NCI-H446 treated with DMSO at 0.1 percent for 48 hours (cell line): ENCODE data around the gene MRPL3.
"Not testable (repeated sequence)": the region's sequence is repeated elsewhere in the genome, so short reads cannot be mapped to it uniquely, and the experiment has no call there.

Experiments used
- DNase-seq: peaks from one replicate; lab custom pipeline; 2025; lab: John Stamatoyannopoulos, UW

MRPL3 gene

GRCh38 chr3:131494706-131495105, 8.1 kb downstream of the MRPL3 start:
- no peak for DNase-seq

- DNase-seq = no peak
These were observed 11.0 kb downstream of the MRPL3 start for GRCh38 chr3:131491775-131492174.

GRCh38 chr3:131491084-131491483, 11.7 kb downstream of the MRPL3 start:
- DNase-seq = no peak

- not testable (repeated sequence) for DNase-seq
These were observed 16.2 kb downstream of the MRPL3 start for GRCh38 chr3:131486545-131486944.

- no peak for DNase-seq
These were observed 17.7 kb downstream of the MRPL3 start for GRCh38 chr3:131485119-131485518.

- no peak for DNase-seq
These were observed 18.2 kb downstream of the MRPL3 start for GRCh38 chr3:131484496-131485111.

- DNase-seq = no peak
These were observed 22.7 kb downstream of the MRPL3 start for GRCh38 chr3:131480116-131480515.

- no peak for DNase-seq
These were observed 25.0 kb downstream of the MRPL3 start for GRCh38 chr3:131477813-131478212.

- no peak for DNase-seq
These were observed 28.7 kb downstream of the MRPL3 start for GRCh38 chr3:131474115-131474514.

GRCh38 chr3:131470377-131470776, 32.4 kb downstream of the MRPL3 start:
- no peak for DNase-seq

- no peak for DNase-seq
These were observed 44.1 kb downstream of the MRPL3 start for GRCh38 chr3:131458653-131459052.

GRCh38 chr3:131457220-131457619, 45.6 kb downstream of the MRPL3 start:
- DNase-seq = no peak

- DNase-seq = no peak
These were observed 48.3 kb downstream of the MRPL3 start for GRCh38 chr3:131454501-131454900.

GRCh38 chr3:131453533-131453932, 49.2 kb downstream of the MRPL3 start:
- no peak for DNase-seq

- no peak for DNase-seq
These were observed 55.4 kb downstream of the MRPL3 start for GRCh38 chr3:131447349-131447748.

- DNase-seq = no peak
These were observed 58.6 kb downstream of the MRPL3 start for GRCh38 chr3:131444180-131444579.

- no peak for DNase-seq
These were observed 63.7 kb downstream of the MRPL3 start for GRCh38 chr3:131439084-131439483.

GRCh38 chr3:131435000-131435399, 67.8 kb downstream of the MRPL3 start:
- DNase-seq = no peak

- DNase-seq = no peak
These were observed 70.3 kb downstream of the MRPL3 start for GRCh38 chr3:131432441-131432840.

- DNase-seq = no peak
These were observed 71.0 kb downstream of the MRPL3 start for GRCh38 chr3:131431754-131432153.

- no peak for DNase-seq
These were observed 75.5 kb downstream of the MRPL3 start for GRCh38 chr3:131427226-131427625.

- DNase-seq = no peak
These were observed 80.7 kb downstream of the MRPL3 start for GRCh38 chr3:131421957-131422498.

GRCh38 chr3:131421301-131421700, 81.5 kb downstream of the MRPL3 start:
- DNase-seq = no peak

- DNase-seq = no peak
These were observed 85.0 kb downstream of the MRPL3 start for GRCh38 chr3:131417751-131418150.
